Upper lobe of left lung (tissue), 6 donors: ENCODE results near the gene NKAIN4. TPM values are rescaled to one million over a fixed set of nuclear protein-coding genes. Genes with fewer than 3 reads are reported as not detected.

ENCODE experiments used
- ATAC-seq, 2 donors: fragments of 200-7000 bp; cut with Tn5 transposase; one replicate each; pipeline ENCODE4 v1.9.1; 2022; ENCODE audit warnings: mild to moderate bottlenecking in 2 of 2, moderate library complexity in 2 of 2; ENCODE audit not compliant: low FRiP score in 2 of 2
- DNase-seq, 2 donors: peaks; one replicate each; pipeline ENCODE4 v3.0.0-alpha.2; 2019 to 2020
- H3K27ac ChIP-seq, 4 donors: fragments of 200-600 bp; sonication (generic); one replicate each; pipeline ENCODE4 v1.5.1; 2016 to 2019
- H3K27me3 ChIP-seq, 4 donors: fragments of 200-600 bp; sonication (generic); one replicate each; pipeline ENCODE4 v1.5.1; 2017 to 2019
- H3K36me3 ChIP-seq, 4 donors: fragments of 200-600 bp; sonication (generic); one replicate each; pipeline ENCODE4 v1.5.1; 2016 to 2019
- H3K4me1 ChIP-seq, 4 donors: fragments of 200-600 bp; sonication (generic); one replicate each; pipeline ENCODE4 v1.5.1; 2018 to 2019
- H3K4me3 ChIP-seq, 4 donors: fragments of 200-600 bp; sonication (generic); one replicate each; pipeline ENCODE4 v1.5.1; 2017 to 2019; ENCODE audit warnings: mild to moderate bottlenecking in 2 of 4, moderate library complexity in 1 of 4
- H3K9me3 ChIP-seq, 4 donors: fragments of 200-600 bp; sonication (generic); one replicate each; pipeline ENCODE4 v1.5.1; 2018 to 2019
- EP300 ChIP-seq, 4 donors: sonication (generic); formaldehyde crosslinking; IDR thresholded peaks; one replicate each; pipeline ENCODE4 v1.5.1; 2017; ENCODE audit warnings: antibody characterized with exemption in 4 of 4, control low read depth in 2 of 4
- POLR2A ChIP-seq, 4 donors: fragments of 450-650 bp; IDR thresholded peaks; one replicate each; pipeline ENCODE4 v1.5.1; 2016 to 2017; ENCODE audit warnings: antibody characterized with exemption in 4 of 4, mild to moderate bottlenecking in 2 of 4
- POLR2AphosphoS5 ChIP-seq, 2 donors: sonication (generic); formaldehyde crosslinking; IDR thresholded peaks; one replicate each; pipeline ENCODE4 v1.5.1; 2017; ENCODE audit warnings: antibody characterized with exemption in 2 of 2
- WGBS, 2 donors: methylation state at CpG; one replicate each; pipeline ENCODE4 v1.1.5; 2017 to 2018; 5-methylcytosine and 5-hydroxymethylcytosine counted together
- total RNA-seq, 6 donors: library from RNA; depleted of rRNA in 4 of 6; stranded (reverse); fragments of >200 nt in 4 of 6; gene quantifications; one replicate each; pipeline versions ENCODE4 v1.1.0 to v1.2.1, GENCODE V29; 2016 to 2021
- TF ChIP-seq, protein P1 (sequence below), 6 experiments: fragments of 450-650 bp in 4 of 6; fragments of 200-600 bp in 2 of 6; sonication (generic) in 2 of 6; IDR thresholded peaks; one replicate each; pipeline ENCODE4 v1.5.1; 2016 to 2019; ENCODE audit warnings: antibody characterized with exemption in 6 of 6
- donor health status: DM: no; HTN: no; CAD: no; lungs with moderate emphysema.
- donor health status: DM: no; HTN: yes; CAD: no; lungs with severe emphysema.

NKAIN4 gene
- total RNA-seq, 6 donors from 2014 or later, result 0.17 TPM; not detected in 5

DNA sequence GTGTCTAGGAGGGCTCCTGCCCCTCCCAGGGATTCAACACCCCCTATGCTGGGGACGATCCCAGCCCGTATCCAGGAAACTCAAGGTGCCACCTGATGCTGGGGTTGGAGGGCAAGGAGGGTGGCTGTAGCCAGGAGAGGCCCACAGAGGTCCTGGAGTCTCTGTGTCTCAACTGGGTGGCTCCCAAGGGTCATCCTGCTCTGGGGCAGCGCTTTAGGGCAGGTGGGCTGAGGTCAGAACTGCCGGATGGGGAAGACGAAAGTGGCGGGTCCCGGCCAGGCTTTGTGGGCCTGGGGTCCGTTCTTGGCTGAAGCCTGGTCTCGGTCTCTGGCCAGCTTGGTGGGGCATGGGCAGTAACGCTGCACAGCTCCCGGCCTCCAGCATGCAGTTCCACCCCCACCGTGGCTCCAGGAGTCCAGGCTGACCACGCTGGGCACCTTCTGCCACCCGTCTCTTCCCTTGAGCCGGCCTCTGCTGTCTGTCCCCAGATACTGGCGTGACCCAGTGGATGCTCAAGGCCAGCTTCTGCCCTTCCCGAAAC lies 35.9 kb upstream of the NKAIN4 start:
- Histone ChIP-seq H3K9me3 (no peaks in the 10 kb centered on the region), H3K4me1 (peaks cover 0 to 6% (median 2%) of the 10 kb centered on the region in 4 donors), H3K4me3 (no peak overlapping the region), H3K27me3 (no peaks in the 10 kb centered on the region), H3K36me3 (peaks cover 4 to 46% (median 36%) of the 10 kb centered on the region in 4 donors), H3K27ac (no peak overlapping the region)
- WGBS, 2 donors, result 85 to 92% methylated on average over 8 to 16 of the region's 17 CpGs
- peak in 1 of 2 donors; percentile 62 for DNase-seq
- TF ChIP-seq POLR2AphosphoS5 (IDR thresholded peaks at IDR 0.05) (no peak), POLR2A (IDR thresholded peaks at IDR 0.05) (no peak), EP300 (IDR thresholded peaks at IDR 0.05) (no peak)
- TF ChIP-seq, protein P1, sequence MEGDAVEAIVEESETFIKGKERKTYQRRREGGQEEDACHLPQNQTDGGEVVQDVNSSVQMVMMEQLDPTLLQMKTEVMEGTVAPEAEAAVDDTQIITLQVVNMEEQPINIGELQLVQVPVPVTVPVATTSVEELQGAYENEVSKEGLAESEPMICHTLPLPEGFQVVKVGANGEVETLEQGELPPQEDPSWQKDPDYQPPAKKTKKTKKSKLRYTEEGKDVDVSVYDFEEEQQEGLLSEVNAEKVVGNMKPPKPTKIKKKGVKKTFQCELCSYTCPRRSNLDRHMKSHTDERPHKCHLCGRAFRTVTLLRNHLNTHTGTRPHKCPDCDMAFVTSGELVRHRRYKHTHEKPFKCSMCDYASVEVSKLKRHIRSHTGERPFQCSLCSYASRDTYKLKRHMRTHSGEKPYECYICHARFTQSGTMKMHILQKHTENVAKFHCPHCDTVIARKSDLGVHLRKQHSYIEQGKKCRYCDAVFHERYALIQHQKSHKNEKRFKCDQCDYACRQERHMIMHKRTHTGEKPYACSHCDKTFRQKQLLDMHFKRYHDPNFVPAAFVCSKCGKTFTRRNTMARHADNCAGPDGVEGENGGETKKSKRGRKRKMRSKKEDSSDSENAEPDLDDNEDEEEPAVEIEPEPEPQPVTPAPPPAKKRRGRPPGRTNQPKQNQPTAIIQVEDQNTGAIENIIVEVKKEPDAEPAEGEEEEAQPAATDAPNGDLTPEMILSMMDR (IDR thresholded peaks at IDR 0.05), result no peak
- ATAC-seq, result no peak

GRCh38 chr20:63289311-63290135 lies 35.3 kb upstream of the NKAIN4 start:
- no peak overlapping the region for H3K4me3 ChIP-seq
- no peak for TF ChIP-seq EP300 (IDR thresholded peaks at IDR 0.05)
- no peak for TF ChIP-seq POLR2AphosphoS5 (IDR thresholded peaks at IDR 0.05)
- TF ChIP-seq, protein P1 (IDR thresholded peaks at IDR 0.05), result no peak
- TF ChIP-seq POLR2A (IDR thresholded peaks at IDR 0.05), result no peak
- WGBS, 2 donors, result 89% methylated on average over 12 to 25 of the region's 25 CpGs
- peak in 1 of 2 donors; percentile 71 for DNase-seq
- no peak overlapping the region for H3K27ac ChIP-seq
- H3K9me3 ChIP-seq, result no peaks in the 10 kb centered on the region
- H3K36me3 ChIP-seq, result peaks cover 4 to 53% (median 40%) of the 10 kb centered on the region in 4 donors
- no peak for ATAC-seq
- no peaks in the 10 kb centered on the region for H3K27me3 ChIP-seq
- H3K4me1 ChIP-seq, result peaks cover 0 to 6% (median 2%) of the 10 kb centered on the region in 4 donors

GRCh38 chr20:63288581-63289251 lies 34.5 kb upstream of the NKAIN4 start:
- WGBS, 2 donors, result 88 to 89% methylated on average over 19 to 23 of the region's 28 CpGs
- no peak overlapping the region for H3K4me3 ChIP-seq
- H3K36me3 ChIP-seq, result peaks cover 4 to 61% (median 46%) of the 10 kb centered on the region in 4 donors
- peak in 1 of 2 donors; percentile 71 for DNase-seq
- H3K4me1 ChIP-seq, result peaks cover 0 to 6% (median 2%) of the 10 kb centered on the region in 4 donors
- no peak overlapping the region for H3K27ac ChIP-seq
- no peaks in the 10 kb centered on the region for H3K27me3 ChIP-seq
- no peak for ATAC-seq
- TF ChIP-seq POLR2AphosphoS5 (IDR thresholded peaks at IDR 0.05) (no peak), EP300 (IDR thresholded peaks at IDR 0.05) (no peak), POLR2A (IDR thresholded peaks at IDR 0.05) (no peak)
- TF ChIP-seq, protein P1 (IDR thresholded peaks at IDR 0.05), result no peak
- no peaks in the 10 kb centered on the region for H3K9me3 ChIP-seq

DNA sequence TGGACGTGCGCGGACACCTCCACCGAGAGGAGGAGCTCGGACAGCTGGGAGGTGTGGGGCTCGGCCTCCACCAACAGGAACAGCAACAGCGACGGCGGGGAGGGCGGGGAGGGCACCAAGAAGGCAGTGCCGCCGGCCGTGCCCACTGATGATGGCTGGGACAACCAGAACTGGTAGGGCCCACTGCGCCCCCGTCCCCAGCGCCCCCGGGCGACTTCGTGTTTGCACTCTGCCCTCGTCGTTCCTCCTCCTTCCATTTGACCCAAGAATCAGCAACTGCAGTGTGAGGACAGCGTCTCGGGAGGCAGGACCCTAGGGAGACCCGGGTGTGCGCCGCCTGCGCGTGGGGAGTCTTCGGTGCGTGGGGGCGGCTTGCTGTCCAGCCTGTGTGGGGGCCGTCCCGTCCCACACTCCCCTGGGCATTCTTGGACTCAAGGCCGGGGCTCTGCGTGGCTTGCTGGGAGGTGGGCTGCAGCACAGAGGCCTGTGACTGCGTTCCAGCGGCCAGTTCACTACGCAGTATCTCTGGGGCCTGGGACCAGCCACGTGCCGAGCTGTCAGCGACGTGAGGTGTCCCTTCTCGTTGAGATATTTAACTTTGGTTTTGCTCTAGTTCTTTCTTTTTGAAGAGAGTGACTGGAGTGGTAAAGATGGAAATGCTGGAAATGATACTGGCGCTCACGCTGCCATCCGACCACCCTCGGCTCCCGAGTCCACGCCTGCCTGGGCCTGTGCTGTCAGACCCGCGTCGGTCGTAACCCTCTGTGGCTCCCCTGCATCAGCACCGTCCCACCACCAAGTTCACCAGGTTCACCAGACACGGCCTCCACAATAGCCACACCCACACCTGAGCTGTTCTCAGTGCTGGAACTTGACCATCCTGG lies 33.7 kb upstream of the NKAIN4 start:
- H3K36me3 ChIP-seq, result peaks cover 4 to 69% (median 52%) of the 10 kb centered on the region in 4 donors

More for the DNA sequence above, 33.7 kb upstream of the NKAIN4 start:
- no peak overlapping the region for H3K4me3 ChIP-seq
- peak in 1 of 2 donors; percentile 83 for DNase-seq
- H3K4me1 ChIP-seq, result peaks cover 0 to 6% (median 2%) of the 10 kb centered on the region in 4 donors
- no peak for ATAC-seq
- H3K9me3 ChIP-seq, result no peaks in the 10 kb centered on the region
- TF ChIP-seq, protein P1 (IDR thresholded peaks at IDR 0.05), result no peak
- no peak for TF ChIP-seq POLR2AphosphoS5 (IDR thresholded peaks at IDR 0.05)
- TF ChIP-seq POLR2A (IDR thresholded peaks at IDR 0.05), result no peak
- TF ChIP-seq EP300 (IDR thresholded peaks at IDR 0.05), result no peak
- H3K27me3 ChIP-seq, result no peaks in the 10 kb centered on the region
- 93 to 94% methylated on average over 48 to 54 of the region's 55 CpGs for WGBS, 2 donors
- no peak overlapping the region for H3K27ac ChIP-seq
